IPS DF 19.7 (cell line): ENCODE measurements around the gene CNNM4.
"Not testable (repeated sequence)": the region's sequence is repeated elsewhere in the genome, so short reads cannot be mapped to it uniquely, and the experiment has no call there.

Source experiments
- DNase-seq: peaks from one replicate; pipeline ENCODE4 v3.0.0-alpha.2; 2013; ENCODE audit warnings: low read depth, low spot score

CNNM4 gene

DNA sequence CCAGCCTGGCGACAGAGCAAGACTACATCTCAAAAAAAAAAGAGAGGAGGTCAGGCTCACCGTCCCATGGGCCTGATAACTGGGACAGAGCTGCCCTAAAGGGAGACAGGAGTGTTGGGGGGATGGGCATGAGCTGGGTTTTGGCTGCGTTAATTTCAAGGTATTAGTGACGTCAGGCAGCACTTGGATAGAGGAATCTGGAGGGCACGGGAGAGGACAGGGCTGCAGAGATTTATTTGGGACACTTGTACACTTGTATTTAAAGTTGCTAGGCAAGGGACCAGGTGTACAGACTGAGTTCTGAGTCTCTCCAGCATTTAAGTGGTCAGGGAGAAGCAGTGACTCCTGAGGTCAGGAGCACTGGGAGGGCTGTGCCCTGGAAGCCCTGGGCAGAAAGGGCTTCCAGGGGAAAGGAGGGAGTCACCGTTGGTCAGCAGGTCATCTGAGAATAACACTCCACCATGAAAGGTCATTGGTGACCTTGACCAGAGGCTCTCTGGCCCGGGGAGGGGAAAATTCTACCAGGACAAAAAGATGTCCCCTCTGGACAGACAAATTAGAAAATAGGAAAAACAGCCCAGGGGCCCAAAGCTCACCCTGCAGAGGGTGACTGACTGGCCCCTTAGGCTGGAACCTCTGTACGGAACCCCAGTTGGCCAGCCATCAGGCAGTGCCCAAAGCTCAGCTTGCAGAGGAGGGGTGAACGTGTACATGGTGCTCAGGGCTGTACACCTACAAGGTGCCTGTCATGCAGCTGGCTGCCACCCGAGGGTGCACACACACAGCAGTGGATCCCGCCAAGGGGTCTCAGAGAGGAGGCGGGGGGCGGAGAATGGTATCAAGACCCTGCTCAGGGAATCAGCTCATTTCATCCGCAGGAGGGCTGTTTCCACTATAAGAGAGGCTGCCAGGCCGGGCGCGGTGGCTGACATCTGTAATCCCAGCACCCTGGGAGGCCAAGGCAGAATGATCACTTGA is 32.4 kb downstream of the CNNM4 start:
- DNase-seq: no peak

DNA sequence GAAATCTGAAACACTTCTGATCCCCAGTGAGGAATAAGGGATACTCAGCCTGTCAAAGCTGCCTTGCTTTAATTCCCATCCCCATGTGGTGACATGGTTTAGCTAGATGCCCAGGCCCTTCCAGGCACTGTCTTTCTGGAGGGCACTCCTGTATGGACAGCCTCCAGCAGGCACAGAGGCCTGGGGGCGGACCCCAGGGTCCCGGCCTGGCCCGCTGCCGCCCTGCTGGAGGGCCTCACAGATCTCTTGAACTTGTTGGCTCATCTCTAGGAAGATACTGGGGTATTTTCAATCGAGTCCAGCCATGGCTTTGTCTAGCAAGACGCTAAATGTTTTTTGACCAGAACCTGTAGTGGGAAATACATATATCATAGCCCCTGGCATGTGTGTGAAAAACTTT is 34.4 kb downstream of the CNNM4 start:
- no peak for DNase-seq

DNA sequence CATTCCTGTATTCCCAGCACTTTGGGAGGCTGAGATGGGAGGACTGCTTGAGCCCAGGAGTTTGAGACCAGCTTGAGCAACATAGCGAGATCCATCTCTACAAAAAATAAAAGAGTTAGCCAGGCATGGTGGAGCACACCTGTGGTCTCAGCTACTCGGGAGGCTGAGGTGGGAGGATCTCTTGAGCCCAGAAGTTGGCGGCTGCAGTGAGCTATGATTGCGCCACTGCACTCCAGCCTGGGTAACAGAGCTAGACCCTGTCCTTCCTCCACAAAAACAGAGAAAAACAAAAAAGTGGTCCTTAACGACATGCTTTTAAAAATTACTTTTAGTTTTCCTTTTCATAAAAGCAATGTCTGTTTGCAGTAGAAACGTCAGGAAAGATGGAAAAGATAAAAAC is 35.8 kb downstream of the CNNM4 start:
- not testable (repeated sequence) for DNase-seq

DNA sequence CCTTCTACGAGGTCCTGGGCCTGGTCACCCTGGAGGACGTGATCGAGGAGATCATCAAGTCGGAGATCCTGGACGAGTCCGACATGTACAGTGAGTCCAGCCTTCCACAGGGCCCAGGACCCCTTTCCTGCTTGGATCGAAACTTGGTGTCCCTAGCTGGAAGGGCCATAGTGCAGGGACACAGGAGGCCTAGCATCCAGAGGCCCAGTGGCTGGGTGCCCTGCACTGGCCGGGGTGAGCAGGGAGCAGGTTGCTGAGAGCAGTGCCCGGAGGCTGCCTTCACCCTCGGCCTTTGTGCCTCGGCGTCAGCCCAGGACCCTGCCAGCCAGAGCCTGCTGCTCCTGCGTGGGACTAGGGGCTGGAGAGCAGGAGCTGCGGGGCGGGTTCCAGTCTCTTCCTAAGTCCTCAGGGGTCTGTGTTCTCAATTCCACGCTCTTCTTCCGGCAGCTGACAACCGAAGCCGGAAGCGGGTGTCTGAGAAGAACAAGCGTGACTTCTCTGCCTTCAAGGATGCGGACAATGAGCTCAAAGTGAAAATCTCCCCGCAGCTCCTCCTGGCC is 36.4 kb downstream of the CNNM4 start:
- no peak for DNase-seq

DNA sequence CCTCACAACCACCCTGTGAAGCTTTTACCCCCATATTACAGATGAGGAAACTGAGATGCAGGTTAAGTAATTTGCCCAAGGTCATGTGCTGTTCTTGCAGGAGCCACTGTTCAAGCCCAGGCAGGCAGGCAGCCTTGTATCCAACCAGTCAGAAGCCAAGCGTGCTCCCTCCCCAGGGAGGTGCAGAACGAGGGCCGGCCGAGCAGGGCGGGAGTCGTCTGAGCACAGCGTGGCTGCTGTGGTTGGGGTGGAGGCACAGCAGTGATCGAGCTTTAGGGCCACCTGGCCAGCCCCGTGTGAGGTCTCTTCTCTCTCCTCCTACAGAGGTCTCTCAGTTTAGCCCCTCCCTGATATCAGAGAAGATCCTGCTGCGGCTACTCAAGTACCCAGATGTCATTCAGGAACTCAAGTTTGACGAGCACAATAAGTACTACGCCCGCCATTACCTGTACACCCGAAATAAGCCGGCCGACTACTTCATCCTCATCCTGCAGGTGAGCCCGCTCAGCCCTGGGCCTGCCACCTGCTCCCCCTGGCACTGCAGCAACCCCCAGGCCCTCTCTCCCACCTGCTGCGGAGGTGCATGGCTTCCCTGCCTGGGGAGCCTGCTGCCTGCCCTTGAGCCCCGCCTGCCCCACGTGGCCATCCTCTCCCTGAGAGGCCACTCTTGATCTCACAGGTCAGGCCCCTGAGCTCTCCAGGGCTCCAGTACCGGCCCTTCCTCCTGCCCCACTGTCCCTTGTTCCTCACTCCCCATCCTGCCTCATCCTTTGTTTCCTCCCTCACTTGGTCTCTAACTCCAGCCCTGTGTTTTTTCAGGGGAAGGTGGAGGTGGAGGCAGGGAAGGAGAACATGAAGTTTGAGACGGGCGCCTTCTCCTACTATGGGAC is 38.3 kb downstream of the CNNM4 start:
- no peak for DNase-seq

DNA sequence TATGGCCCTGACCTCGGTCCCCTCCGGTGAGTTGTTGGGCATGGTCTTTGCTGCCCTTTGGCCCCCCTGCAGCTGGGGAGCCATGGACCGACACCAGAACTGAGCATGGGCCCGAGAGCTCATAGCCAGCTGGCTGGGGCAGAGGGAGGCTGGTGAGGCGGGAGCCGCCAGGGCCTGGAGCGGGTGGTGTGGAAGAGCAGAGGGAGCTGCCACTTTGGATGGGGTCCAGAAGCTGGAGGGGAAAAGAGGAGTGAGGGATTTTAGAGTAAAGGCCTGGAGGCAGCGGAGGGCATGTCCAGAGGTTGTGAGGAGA is 38.9 kb downstream of the CNNM4 start:
- DNase-seq: no peak

DNA sequence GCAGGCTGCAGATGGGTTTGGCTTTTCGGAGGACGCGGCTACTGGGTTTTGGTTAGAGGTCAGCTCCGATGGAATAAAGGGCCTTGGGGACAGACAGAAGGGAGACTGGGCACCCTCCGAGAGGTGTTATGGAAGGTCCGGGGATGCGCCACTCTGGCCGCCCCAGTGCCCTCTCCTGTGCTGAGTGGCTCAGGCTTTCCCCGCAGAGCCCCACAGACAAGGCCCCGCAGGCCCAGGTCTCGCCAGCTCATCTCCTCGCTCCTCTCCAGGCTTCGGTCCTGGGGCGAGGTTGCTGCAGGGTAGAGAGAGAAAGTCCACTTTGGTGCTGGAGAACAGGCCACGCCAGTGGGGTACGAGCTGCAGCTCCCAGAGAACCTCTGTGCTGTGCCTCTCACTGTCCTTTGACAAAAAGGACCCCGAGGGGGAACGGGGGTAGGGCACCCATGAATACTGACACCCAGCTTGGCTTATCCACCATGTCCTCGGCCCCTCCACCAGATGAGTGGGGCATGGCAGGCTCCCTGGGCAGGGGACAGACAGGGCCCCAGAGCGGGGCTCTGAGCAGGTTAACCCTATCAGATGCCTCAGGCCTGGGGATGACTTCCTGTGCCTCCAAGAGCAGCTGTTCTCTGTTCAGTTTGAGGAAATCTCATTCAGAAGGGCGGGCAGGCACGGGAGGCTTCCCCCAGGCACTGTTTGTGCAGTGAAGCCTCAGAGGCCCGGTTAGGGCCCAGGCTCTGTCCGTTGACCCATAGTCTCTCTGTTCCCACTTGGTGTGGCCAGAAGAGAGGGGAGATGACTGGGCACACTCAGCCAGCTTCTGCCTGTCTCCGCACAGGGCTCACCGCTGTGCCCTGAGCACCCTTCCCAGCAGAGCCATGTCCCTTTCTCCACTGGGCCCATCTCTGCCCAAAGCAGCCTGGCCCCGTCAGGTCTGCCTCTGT is 39.6 kb downstream of the CNNM4 start:
- no peak for DNase-seq

DNA sequence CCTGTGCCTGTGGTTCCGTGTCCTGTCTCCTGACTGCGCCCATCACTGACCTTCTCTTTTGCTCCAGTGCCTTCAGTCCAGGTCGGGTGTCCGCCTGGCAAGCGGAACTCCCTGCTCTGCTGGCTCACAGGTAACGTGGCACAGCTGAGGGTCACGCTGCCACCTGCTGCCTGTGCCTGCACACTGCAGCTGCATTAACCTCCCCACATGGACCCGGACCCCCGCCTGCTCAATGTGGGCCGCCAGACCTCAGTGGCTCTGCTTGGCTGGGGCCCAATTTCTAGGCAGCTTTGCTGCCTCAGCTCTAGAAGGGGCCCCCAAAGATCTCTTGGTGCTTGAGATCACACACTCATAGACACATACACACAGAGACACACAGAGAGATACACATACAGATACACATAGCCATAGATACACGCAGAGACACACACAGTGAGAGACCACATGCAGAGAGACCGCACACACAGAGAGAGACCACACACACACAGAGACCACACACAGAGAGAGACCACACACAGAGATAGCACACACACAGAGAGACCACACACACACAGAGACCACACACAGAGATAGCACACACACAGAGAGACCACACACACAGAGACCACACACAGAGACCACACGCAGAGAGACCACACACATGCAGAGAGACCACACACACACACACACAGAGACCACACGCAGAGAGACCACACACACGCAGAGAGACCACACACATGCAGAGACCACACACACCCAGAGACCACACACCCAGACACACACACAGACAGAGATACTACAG is 40.5 kb downstream of the CNNM4 start:
- no peak for DNase-seq

DNA sequence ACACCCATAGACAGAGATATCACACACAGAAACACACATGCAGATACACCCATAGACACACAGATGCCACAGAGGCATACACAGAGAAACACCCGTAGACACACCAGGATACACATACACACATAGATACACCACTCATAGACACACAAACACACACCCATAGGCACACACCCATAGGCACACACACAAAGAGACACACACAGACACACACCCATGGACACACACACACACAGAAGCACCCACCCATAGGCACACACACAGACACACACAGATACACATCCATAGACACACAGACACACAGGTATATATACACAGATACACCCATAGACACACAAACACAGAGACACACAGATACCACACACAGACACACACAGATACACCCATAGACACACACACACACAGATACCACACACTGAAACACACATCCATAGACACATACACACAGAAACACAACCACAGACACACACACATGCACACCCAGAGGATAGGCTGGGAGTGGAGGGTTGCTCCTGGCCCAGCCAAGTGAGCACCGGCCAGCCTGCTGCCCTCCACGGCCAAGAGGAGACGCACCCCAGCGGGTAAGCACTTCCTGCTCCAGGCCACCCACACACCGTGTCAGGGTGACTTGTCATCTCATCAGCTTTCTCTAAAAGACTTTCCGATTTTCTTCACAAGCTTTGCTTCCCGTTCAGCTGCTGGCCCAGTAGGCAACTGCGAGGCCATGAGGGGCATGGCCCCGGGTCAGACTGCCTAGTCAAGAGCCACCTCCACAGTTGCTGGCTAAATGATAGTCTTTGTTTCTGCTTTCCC is 41.3 kb downstream of the CNNM4 start:
- DNase-seq: no peak

DNA sequence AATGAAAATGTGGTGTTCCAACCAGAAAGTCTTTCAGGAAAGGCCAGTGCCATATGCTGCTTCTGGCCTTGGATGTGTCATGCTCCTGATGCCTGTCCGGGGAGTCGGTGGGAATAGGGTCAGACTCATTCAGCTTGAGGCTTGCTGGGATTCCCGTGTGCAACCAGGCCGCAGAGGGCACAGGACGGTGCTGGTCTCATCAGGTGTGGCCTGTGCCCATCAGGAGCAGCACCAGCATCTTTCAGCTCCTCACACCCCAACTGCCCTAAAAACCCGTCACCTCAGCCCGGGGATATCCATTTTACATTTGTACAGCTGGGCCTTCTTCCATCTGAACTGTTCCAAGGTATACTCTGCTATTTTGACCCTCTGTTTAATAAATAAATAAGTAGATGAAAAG is 42.0 kb downstream of the CNNM4 start:
- no peak for DNase-seq

DNA sequence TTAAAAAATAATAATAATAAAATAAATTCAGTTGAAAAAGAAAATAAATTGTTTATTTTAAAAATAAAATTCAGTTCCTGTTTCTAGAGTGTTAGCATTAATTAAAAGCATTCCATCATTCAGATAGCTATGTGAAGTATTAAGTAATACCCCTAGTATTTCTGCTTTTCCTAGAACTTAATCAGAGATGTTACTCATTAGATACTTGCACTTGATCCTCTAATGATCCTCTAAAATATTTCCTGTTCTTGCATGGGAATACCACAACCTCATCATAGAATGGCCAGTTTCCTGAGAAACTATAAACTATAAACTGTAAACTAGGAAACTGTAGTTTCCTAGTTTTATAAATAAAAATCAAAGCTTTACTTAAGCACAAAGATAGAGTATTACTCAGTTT is 44.3 kb downstream of the CNNM4 start:
- no peak for DNase-seq

DNA sequence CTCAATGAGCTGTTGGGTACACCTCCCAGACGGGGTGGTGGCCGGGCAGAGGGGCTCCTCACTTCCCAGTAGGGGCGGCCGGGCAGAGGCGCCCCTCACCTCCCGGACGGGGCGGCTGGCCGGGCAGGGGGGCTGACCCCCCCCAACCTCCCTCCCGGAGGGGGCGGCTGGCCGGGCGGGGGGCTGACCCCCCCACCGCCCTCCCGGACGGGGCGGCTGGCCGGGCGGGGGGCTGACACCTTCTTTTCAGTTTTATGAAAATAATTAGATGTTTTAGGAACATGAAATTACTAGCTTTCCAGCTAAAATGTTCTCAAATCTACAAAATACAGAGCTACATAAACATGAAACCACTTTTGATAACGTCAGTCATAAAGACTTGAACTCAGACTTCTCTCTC is 45.2 kb downstream of the CNNM4 start:
- not testable (repeated sequence) for DNase-seq

DNA sequence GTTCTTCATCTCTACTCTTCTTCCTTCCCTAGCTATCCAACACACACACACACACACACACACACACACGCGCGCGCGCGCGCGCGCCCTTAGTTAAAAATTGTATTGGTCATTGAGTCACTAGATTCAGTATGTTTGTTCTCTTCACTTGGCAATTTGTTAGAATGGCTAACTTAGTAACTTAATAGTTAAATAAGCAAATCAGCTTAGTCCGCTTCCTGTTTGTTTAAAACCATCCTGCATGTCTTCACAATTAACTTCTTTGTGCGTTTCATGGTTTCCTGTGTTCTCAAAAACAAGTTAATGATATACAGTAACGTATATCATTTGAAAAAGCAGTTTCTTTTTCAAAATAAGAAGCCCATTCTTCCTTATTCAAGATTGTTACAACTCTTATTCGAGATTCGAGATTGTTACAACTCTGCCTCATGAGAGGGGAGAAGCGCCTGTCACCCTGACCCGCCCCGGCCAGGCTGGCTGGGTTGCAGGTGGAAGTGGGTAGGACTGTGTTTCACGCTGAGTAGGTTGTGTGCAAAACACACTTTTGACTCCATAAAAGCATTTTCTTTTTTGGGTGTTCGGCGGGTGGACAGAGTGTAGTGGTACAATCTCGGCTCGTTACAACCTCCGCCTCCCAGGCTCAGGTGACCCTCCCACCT is 45.9 kb downstream of the CNNM4 start:
- DNase-seq: no peak

DNA sequence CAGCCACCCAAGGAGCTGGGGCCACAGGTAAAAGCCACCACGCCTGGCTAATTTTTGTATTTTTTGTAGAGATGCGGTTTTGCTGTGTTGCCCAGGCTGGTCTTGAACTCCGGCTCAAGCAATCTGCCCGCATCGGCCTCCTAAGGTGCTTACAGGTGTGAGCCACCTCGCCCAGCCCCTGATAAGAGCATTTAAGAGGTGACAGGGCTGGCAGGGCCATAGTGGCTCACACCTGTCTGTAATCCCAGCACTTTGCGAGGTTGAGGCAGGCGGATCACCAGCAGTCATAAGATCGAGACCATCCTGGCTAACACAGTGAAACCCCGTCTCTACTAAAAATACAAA is 46.4 kb downstream of the CNNM4 start:
- DNase-seq: no peak

DNA sequence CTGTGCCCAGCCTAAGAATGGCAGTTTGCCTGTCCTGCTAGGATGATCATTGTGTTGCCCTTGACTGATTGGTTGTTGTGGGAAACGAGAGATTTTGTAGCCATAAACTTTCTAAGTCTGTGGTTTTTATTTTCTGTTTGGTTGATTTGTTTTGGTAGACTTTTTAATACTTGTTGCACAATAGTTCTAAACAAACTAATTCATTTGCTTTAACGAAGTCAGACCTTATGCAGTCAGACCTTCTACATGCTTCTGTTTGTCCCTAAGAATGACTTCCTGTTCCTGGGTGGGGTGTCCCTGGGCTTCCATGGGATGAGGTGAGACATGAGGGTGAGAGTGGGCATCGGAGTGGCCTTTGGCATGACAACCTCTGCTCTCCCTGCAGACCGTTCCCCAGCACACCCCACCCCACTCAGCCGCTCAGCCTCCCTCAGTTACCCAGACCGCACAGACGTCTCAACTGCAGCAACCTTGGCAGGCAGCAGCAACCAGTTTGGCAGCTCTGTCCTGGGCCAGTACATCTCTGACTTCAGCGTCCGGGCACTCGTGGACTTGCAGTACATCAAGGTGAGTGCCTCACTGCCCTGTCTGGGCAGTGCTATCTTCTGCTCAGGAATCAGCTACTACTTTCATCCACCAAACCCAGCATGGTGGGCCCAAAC is 47.6 kb downstream of the CNNM4 start:
- DNase-seq: no peak

DNA sequence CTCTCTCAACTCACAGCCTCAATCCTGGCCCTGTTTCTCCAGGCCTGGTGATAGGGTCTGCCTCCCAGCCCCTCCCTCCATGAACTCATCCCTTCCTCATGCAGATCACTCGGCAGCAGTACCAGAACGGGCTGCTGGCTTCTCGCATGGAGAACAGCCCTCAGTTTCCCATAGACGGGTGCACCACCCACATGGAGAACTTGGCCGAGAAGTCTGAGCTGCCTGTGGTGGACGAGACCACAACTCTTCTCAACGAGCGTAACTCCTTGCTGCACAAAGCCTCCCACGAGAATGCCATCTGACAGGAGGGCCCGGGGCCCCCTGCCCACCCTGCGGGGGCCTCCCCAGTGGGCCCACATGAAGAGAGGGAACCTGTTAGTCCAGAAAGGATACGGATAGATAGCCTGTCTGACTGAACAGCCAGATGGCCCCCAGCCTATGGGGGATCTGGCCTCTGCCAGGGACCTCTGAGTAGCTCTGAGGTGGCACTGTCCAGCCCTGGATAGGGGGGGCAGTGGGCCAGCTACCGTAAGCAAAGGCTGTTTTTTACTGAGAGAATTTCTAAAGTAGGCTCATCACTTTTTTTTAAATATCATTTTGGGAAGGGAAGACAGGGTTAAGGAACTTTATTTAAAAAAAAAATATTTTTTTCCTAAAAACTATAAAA is 48.6 kb downstream of the CNNM4 start:
- DNase-seq: no peak

DNA sequence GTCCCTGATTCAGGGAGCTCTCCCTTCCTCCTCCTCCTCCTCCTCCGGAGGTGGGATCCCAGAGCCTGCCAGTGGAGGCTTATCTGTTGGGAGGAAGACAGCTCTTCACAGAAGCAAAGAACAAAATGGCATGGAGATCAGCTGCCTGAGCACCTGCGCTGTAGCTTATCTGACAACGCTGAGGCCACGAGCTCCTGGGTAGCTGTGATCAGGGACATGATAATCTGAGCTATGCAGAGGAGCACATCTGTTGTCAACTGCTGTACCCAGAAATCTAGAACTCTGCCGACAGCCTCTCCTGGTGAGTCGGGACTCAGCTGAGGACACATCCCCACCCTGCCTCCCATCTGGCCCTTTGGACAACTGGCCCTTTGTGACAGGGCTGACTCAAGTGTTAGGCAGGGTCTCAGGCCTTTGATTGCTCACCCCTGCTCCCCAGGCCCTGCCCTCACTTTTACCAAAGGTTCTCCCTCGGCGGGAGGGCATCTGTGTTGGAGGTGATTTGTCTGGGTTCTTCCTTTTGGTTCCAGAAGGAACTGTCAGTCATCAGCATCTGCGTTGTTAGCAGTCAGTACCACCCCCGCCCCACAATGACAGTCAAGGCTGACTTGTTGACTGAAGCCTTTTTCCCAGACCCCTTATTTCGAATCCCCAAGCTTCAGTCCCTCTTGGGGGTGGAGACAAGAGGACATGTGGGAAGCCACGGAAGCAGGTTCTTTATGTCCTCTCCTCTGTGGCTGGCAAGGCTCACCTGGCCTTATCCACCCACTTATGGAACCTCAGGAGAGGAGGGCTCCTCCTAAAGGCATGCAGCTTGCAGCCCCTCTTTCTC is 49.5 kb downstream of the CNNM4 start:
- no peak for DNase-seq
